B cell (primary cell): ENCODE results near the gene GTF3A.

Experiments used
- EZH2 ChIP-seq: IDR thresholded peaks from 2 replicates; pipeline ENCODE4 v1.6.1; 2012; ENCODE audit warnings: borderline replicate concordance, low read depth, mild to moderate bottlenecking, moderate library complexity, low read length; ENCODE audit not compliant: insufficient read depth, poor library complexity, severe bottlenecking
- TF ChIP-seq, protein P1 (sequence below): fragments of 200-600 bp; IDR thresholded peaks from one replicate; pipeline ENCODE4 v1.8.0; 2022; ENCODE audit warnings: antibody characterized with exemption, mild to moderate bottlenecking

DNA sequence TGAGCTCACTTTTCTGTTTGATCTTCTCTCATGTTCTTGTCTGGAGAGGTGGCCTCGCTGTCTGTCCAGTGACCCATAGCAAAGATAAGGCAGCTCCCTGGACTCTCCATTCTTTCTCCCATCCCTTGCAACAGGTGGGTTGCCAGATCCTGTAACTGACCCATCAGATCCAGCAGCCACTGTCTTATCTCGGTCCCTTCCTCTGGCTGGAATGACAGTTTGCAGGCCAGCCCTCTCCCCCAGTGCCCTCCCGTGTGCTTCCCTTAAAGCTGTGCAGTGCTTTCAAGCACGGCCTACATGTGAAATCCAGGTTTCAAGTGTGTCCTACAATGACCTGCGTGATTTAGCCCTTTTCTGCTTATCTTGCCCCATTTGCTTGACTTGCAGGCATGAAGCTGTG is 3.7 kb downstream of the GTF3A start:
- TF ChIP-seq, protein P1, sequence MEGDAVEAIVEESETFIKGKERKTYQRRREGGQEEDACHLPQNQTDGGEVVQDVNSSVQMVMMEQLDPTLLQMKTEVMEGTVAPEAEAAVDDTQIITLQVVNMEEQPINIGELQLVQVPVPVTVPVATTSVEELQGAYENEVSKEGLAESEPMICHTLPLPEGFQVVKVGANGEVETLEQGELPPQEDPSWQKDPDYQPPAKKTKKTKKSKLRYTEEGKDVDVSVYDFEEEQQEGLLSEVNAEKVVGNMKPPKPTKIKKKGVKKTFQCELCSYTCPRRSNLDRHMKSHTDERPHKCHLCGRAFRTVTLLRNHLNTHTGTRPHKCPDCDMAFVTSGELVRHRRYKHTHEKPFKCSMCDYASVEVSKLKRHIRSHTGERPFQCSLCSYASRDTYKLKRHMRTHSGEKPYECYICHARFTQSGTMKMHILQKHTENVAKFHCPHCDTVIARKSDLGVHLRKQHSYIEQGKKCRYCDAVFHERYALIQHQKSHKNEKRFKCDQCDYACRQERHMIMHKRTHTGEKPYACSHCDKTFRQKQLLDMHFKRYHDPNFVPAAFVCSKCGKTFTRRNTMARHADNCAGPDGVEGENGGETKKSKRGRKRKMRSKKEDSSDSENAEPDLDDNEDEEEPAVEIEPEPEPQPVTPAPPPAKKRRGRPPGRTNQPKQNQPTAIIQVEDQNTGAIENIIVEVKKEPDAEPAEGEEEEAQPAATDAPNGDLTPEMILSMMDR, result no peak
- no peak for TF ChIP-seq EZH2
